Epithelial cell of esophagus (primary cell): Measurements from ENCODE around the gene ZNF560.

Source experiments
- DNase-seq: peaks from one replicate; pipeline ENCODE4 v3.0.0; 2010; ENCODE audit warnings: low read depth
- H3K4me3 ChIP-seq: 2 replicates; pipeline ENCODE4 v1.5.1; 2011; ENCODE audit warnings: mild to moderate bottlenecking, low read length, control low read depth
- TF ChIP-seq, protein P1 (sequence below): IDR thresholded peaks from 2 replicates; pipeline ENCODE4 v1.5.1; 2011; ENCODE audit warnings: low read depth, mild to moderate bottlenecking, low read length, control low read depth, inconsistent platforms; ENCODE audit not compliant: insufficient read depth; ENCODE audit errors: missing control alignments

Gene ZNF560

DNA sequence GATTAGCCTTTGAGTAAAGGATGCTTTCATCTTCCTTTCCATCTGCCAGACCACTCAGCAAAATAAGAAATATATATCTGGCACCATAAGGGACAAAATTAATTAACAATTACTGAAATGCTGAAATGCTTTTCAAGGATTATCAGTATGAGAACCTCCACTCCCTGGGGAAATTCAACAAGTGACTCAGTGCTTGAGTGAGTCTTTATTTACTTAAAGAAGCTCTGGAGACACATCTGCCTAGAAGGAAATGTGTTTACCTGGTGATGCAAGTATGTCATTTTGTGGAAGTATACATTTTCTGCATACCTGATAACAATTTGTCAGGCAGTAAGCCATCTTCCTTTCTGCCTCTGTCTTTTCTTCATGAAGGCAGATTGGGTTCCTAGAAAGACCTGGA lies 23.4 kb downstream of the ZNF560 start:
- TF ChIP-seq, protein P1, sequence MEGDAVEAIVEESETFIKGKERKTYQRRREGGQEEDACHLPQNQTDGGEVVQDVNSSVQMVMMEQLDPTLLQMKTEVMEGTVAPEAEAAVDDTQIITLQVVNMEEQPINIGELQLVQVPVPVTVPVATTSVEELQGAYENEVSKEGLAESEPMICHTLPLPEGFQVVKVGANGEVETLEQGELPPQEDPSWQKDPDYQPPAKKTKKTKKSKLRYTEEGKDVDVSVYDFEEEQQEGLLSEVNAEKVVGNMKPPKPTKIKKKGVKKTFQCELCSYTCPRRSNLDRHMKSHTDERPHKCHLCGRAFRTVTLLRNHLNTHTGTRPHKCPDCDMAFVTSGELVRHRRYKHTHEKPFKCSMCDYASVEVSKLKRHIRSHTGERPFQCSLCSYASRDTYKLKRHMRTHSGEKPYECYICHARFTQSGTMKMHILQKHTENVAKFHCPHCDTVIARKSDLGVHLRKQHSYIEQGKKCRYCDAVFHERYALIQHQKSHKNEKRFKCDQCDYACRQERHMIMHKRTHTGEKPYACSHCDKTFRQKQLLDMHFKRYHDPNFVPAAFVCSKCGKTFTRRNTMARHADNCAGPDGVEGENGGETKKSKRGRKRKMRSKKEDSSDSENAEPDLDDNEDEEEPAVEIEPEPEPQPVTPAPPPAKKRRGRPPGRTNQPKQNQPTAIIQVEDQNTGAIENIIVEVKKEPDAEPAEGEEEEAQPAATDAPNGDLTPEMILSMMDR, result no peak
- no peak overlapping the region for H3K4me3 ChIP-seq
- peak; percentile 43 for DNase-seq

- TF ChIP-seq, protein P1, result no peak
- no peak for DNase-seq
- H3K4me3 ChIP-seq, result no peak overlapping the region
Measured at GRCh38 chr19:9467161-9467560, 31.3 kb downstream of the ZNF560 start.

GRCh38 chr19:9461938-9462337 lies 36.5 kb downstream of the ZNF560 start:
- TF ChIP-seq, protein P1, result no peak
- no peak for DNase-seq
- H3K4me3 ChIP-seq, result no peak overlapping the region

GRCh38 chr19:9456018-9456689 lies 42.3 kb downstream of the ZNF560 start:
- TF ChIP-seq, protein P1, result no peak
- DNase-seq, result no peak
- no peak overlapping the region for H3K4me3 ChIP-seq

- TF ChIP-seq, protein P1, result no peak
- no peak for DNase-seq
- H3K4me3 ChIP-seq, result no peak overlapping the region
Measured at GRCh38 chr19:9453953-9454352, 44.5 kb downstream of the ZNF560 start.

DNA sequence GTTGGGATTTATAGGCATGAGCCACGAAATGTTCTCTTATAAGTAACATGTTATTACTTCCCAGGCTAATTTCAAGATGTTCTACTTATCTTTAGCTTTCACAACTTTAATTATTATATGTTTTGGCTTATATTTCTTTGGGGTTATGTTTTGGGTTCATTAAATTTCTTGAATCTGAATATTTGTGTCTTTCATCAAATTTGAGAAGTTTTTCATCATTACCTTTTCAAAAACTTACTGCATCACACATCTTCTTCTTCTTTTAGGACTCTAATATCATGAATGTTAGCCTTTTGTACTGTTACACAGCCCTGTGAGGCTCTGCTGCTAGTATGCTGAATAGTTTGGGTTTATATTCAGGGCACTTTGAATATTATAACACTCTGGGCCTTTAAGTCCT lies 53.4 kb downstream of the ZNF560 start:
- TF ChIP-seq, protein P1, result no peak
- no peak overlapping the region for H3K4me3 ChIP-seq
- DNase-seq, result no peak

DNA sequence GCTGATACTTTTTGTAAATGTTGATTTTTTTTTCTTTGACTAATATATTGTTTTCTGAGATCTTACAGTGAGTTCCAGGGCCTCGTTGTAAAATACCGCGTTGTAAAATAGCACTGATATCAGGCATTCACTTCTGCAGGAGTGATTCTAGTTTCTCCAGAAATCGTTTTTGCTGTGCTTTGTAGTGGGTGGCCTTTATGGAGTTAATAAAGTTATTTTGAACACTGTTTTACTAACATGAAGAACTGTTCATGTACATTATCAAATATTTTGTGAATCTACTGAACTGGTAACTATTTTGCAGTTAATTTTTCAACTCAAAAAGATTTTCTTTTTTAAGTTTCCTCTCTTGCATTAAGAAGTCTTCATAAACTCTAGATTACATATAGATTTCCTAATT lies 62.1 kb downstream of the ZNF560 start:
- DNase-seq, result no peak
- H3K4me3 ChIP-seq, result no peak overlapping the region
- TF ChIP-seq, protein P1, result no peak
